HepG2 (cell line): ENCODE measurements around the gene PGGT1B. TPM values are rescaled to one million over a fixed set of nuclear protein-coding genes. Genes with fewer than 3 reads are reported as not detected.

ENCODE experiments used
- ATAC-seq: fragments of 200-7000 bp; cut with Tn5 transposase; 3 replicates; pipeline ENCODE4 v1.9.1; 2020; ENCODE audit warnings: mild to moderate bottlenecking, moderate library complexity
- BruUV-seq: library from RNA; stranded (reverse); fragments of 400-500 nt; replicated peaks from 2 replicates; lab custom pipeline; 2021; lab: Mats Ljungman, UMichigan
- CTCF ChIA-PET: fragments of 300-600 bp; formaldehyde crosslinking; extraction: SDS; loops from one replicate; lab custom pipeline; 2021; ENCODE audit warnings: low total read pairs, inconsistent platforms, low intra/inter-chr PET ratio; lab: Yijun Ruan, JAX
- POLR2A ChIA-PET: fragments of 350-600 bp; sonication (Branson Sonifier 250); formaldehyde crosslinking; loops from one replicate; lab custom pipeline; 2020; ENCODE audit warnings: antibody characterized with exemption, inconsistent platforms; lab: Yijun Ruan, JAX
- DNase-seq: peaks from one replicate; pipeline ENCODE4 v3.0.0-alpha.2; 2015; ENCODE audit warnings: low spot score
- FAIRE-seq: peaks from 3 replicates; lab custom pipeline; 2011; peaks lifted over from hg19 to GRCh38; lab: Jason Lieb, UNC
- H2AFZ ChIP-seq: one replicate; pipeline ENCODE4 v1.6.1; 2011; ENCODE audit warnings: low read length, inconsistent platforms
- H3K27ac ChIP-seq: fragments of 300-600 bp; 3 replicates; pipeline ENCODE4 v1.8.0; 2011; ENCODE audit warnings: mixed run types, mild to moderate bottlenecking, mixed read lengths, low read length, inconsistent platforms; ENCODE audit not compliant: insufficient read depth; ENCODE audit errors: extremely low read length
- H3K27me3 ChIP-seq, 2 experiments: fragments of 200-600 bp in 1 of 2; 2 replicates in 1 of 2; 3 replicates in 1 of 2; pipeline versions ENCODE4 v1.6.0 to v1.8.0; 2011; ENCODE audit warnings: low read length in 2 of 2, mild to moderate bottlenecking in 2 of 2, moderate library complexity in 2 of 2, inconsistent platforms in 1 of 2; ENCODE audit not compliant: insufficient read depth in 2 of 2, control insufficient read depth in 1 of 2
- H3K36me3 ChIP-seq, 2 experiments: fragments of 200-600 bp in 1 of 2; replicated peaks in 1 of 2; 2 replicates in 1 of 2; 3 replicates in 1 of 2; pipeline versions ENCODE4 v1.5.1 to v1.8.0; 2011; ENCODE audit warnings: low read length in 2 of 2, inconsistent platforms in 1 of 2; ENCODE audit not compliant: insufficient read depth in 2 of 2, control insufficient read depth in 1 of 2
- H3K4me1 ChIP-seq: 2 replicates; pipeline ENCODE4 v1.5.1; 2012; ENCODE audit warnings: low read length, inconsistent platforms; ENCODE audit not compliant: insufficient read depth
- H3K4me2 ChIP-seq: 2 replicates; pipeline ENCODE4 v1.6.0; 2011; ENCODE audit warnings: low read depth, low read length, inconsistent platforms
- H3K4me3 ChIP-seq, 3 experiments: fragments of 200-600 bp in 1 of 3; sonication (generic), shearing (Covaris generic) in 1 of 3; replicated peaks in 1 of 3; 2 replicates each; pipeline ENCODE4 v1.5.1; 2011 to 2016; ENCODE audit warnings: low read length in 3 of 3, inconsistent platforms in 2 of 3, low read depth in 2 of 3, mild to moderate bottlenecking in 2 of 3, control low read depth in 1 of 3, mixed read lengths in 1 of 3; ENCODE audit not compliant: insufficient read depth in 1 of 3
- H3K79me2 ChIP-seq: one replicate; pipeline ENCODE4 v1.6.1; 2011; ENCODE audit warnings: low read length, inconsistent platforms; ENCODE audit not compliant: insufficient read depth
- H3K9ac ChIP-seq: 2 replicates; pipeline ENCODE4 v1.6.0; 2011; ENCODE audit warnings: mild to moderate bottlenecking, low read depth, low read length, inconsistent platforms; ENCODE audit not compliant: insufficient read depth
- H3K9me3 ChIP-seq: 2 replicates; pipeline ENCODE4 v1.5.1; 2012; ENCODE audit warnings: mild to moderate bottlenecking, low read length
- H4K20me1 ChIP-seq: 2 replicates; pipeline ENCODE4 v1.6.0; 2011; ENCODE audit warnings: inconsistent platforms, mild to moderate bottlenecking, low read length, moderate library complexity; ENCODE audit not compliant: insufficient read depth
- BCL6 ChIP-seq: IDR thresholded peaks from 2 replicates; pipeline ENCODE4 v1.6.1; 2016; ENCODE audit warnings: missing genetic modification reagents, missing compliant biosample characterization
- HDAC2 ChIP-seq: sonication (generic); formaldehyde crosslinking; IDR thresholded peaks from 2 replicates; pipeline ENCODE4 v1.4.0; 2020; ENCODE audit warnings: missing genetic modification reagents
- HNF4G ChIP-seq, 2 experiments: sonication (generic) in 1 of 2; formaldehyde crosslinking in 1 of 2; IDR thresholded peaks; 2 replicates each; pipeline versions ENCODE4 v1.4.0 to v1.6.1; 2011 to 2020; ENCODE audit warnings: borderline replicate concordance in 2 of 2, low read depth in 2 of 2, mild to moderate bottlenecking in 2 of 2, low read length in 1 of 2, missing genetic modification reagents in 1 of 2, moderate library complexity in 1 of 2
- KDM1A ChIP-seq: IDR thresholded peaks from 2 replicates; pipeline ENCODE4 v1.6.1; 2016; ENCODE audit warnings: missing compliant biosample characterization
- MED13 ChIP-seq: sonication (generic); formaldehyde crosslinking; IDR thresholded peaks from 2 replicates; pipeline ENCODE4 v1.5.0; 2020; ENCODE audit warnings: missing genetic modification reagents
- MTF2 ChIP-seq: sonication (generic); formaldehyde crosslinking; IDR thresholded peaks from 2 replicates; pipeline ENCODE4 v1.5.0; 2020; ENCODE audit warnings: missing genetic modification reagents, borderline replicate concordance
- MXD4 ChIP-seq: IDR thresholded peaks from 2 replicates; pipeline ENCODE4 v1.6.1; 2016; ENCODE audit warnings: mild to moderate bottlenecking, missing biosample characterization, missing genetic modification reagents
- PHF21A ChIP-seq: sonication (generic); formaldehyde crosslinking; IDR thresholded peaks from 2 replicates; pipeline ENCODE4 v1.5.0; 2020; ENCODE audit warnings: mild to moderate bottlenecking, missing genetic modification reagents
- RNF219 ChIP-seq: sonication (generic); formaldehyde crosslinking; IDR thresholded peaks from 2 replicates; pipeline ENCODE4 v1.5.0; 2020; ENCODE audit warnings: mild to moderate bottlenecking, missing genetic modification reagents
- SMARCE1 ChIP-seq: fragments of 450-650 bp; IDR thresholded peaks from 2 replicates; pipeline ENCODE4 v1.6.1; 2017; ENCODE audit warnings: borderline replicate concordance
- SP5 ChIP-seq: IDR thresholded peaks from 2 replicates; pipeline ENCODE4 v1.6.1; 2016; ENCODE audit warnings: low read depth, borderline replicate concordance
- ZBTB39 ChIP-seq: sonication (generic); formaldehyde crosslinking; IDR thresholded peaks from 2 replicates; pipeline ENCODE4 v1.5.0; 2020; ENCODE audit warnings: missing genetic modification reagents
- ZBTB7B ChIP-seq: sonication (generic); formaldehyde crosslinking; IDR thresholded peaks from 2 replicates; pipeline ENCODE4 v1.4.0; 2020; ENCODE audit warnings: missing genetic modification reagents
- ZNF782 ChIP-seq: sonication (generic); formaldehyde crosslinking; IDR thresholded peaks from 2 replicates; pipeline ENCODE4 v1.4.0; 2020; ENCODE audit warnings: missing genetic modification reagents, mild to moderate bottlenecking, borderline replicate concordance
- WGBS: methylation state at CpG from one replicate; pipeline ENCODE4 v1.1.6; 2017; ENCODE audit warnings: low lambda C conversion rate; 5-methylcytosine and 5-hydroxymethylcytosine counted together
- in situ Hi-C: cut with HindIII; loops from 2 replicates; pipeline ENCODE4 v1.10.0; 2017; ENCODE audit warnings: low pct_unique_long_range_greater_than_20kb; ENCODE audit not compliant: extremely low pct_ligation_motif_present
- intact Hi-C: fragments of 100-400 bp; cut with micrococcal nuclease; formaldehyde crosslinking; loops from one replicate; pipeline ENCODE4 v1.10.0; 2022; ENCODE audit not compliant: unreplicated experiment
- polyA plus RNA-seq, 8 experiments: library from polyadenylated mRNA; depleted of rRNA in 3 of 8; stranded (reverse) in 7 of 8; unstranded in 1 of 8; fragments of >200 nt; fragmentation: Illumina TruSeq in 4 of 8; extraction: Trizol in 4 of 8; gene quantifications; 2 replicates each; pipeline versions ENCODE4 v1.2.1 to v1.2.3, GENCODE V29; 2011 to 2016; ENCODE audit warnings: low read depth in 4 of 8, missing spikeins in 1 of 8, mixed read lengths in 1 of 8; ENCODE audit not compliant: insufficient read depth in 1 of 8
- total RNA-seq, 5 experiments: library from RNA; depleted of rRNA; stranded (reverse); fragments of >200 nt; fragmentation: Illumina TruSeq; extraction: Trizol; gene quantifications; 2 replicates each; pipeline ENCODE4 v1.2.3, GENCODE V29; 2016; ENCODE audit warnings: low read depth in 1 of 5
- TF ChIP-seq, protein P1 (sequence below): sonication (generic); formaldehyde crosslinking; IDR thresholded peaks from 2 replicates; pipeline ENCODE4 v1.8.0; 2022; ENCODE audit warnings: mild to moderate bottlenecking, missing genetic modification reagents, borderline replicate concordance
- TF ChIP-seq, protein P2 (sequence below): sonication (generic); formaldehyde crosslinking; IDR thresholded peaks from 2 replicates; pipeline ENCODE4 v1.5.1; 2020; ENCODE audit warnings: mild to moderate bottlenecking, missing genetic modification reagents, moderate library complexity

The PGGT1B gene
- total and polyA plus RNA-seq, 2 of the 13 experiments (the other 11 are each of a cell fraction or from before 2014, with no cell fraction given), result 2.4 to 42.7 TPM

GRCh38 chr5:115169487-115170133, 93.1 kb downstream of the PGGT1B start, which contains the start of gene TRIM36:
Gene TRIM36, minus strand, starts transcription at chr5:115169908. Its CDS starts 274 bp downstream, at chr5:115169634.
- DNase-seq, result peak; percentile 79
- in situ Hi-C loops, result no loop called here
- BruUV-seq, result no TSS peak
- peaks cover 0 to 13% of the 10 kb centered on the region in 2 experiments; a peak in 2 of 5 replicates for H3K27me3 ChIP-seq
- peak within 1 kb of the TSS; percentile 84 for H3K4me2 ChIP-seq
- no peaks in the 10 kb centered on the region for H3K79me2 ChIP-seq
- no peak within 1 kb of the TSS for H3K27ac ChIP-seq
- peak; percentile 93 for ATAC-seq
- ChIA-PET CTCF (no interaction called here), POLR2A (no interaction called here)
- peak within 1 kb of the TSS; percentile 23 for H2AFZ ChIP-seq
- peak within 1 kb of the TSS; percentile 64 to 84 (median 83) for H3K4me3 ChIP-seq
- H3K9ac ChIP-seq, result peak within 1 kb of the TSS; percentile 59
- under 1% methylated on average over 19 of the region's 68 CpGs for WGBS
- peaks cover 17% of the 10 kb centered on the region for H3K4me1 ChIP-seq
- peaks cover 18% of the 10 kb centered on the region; the same call in 1 of the 2 replicates for H3K9me3 ChIP-seq
- FAIRE-seq, result no peak
- intact Hi-C loops, result loop anchor here (1.0 to 2.0 kb wide), 2 partner anchors 25 to 71 kb away; no protein-coding TSS in a partner anchor
- no peaks in the 10 kb centered on the region for H4K20me1 ChIP-seq
- no peaks in the 10 kb centered on the region for H3K36me3 ChIP-seq
- TF ChIP-seq MXD4 (CRISPR knock-in tag) (no peak), SP5 (CRISPR knock-in tag) (peak; percentile 87), KDM1A (CRISPR knock-in tag) (no peak; the same call in 1 of the 2 replicates), PHF21A (CRISPR knock-in tag) (peak; percentile 34; the same call in 1 of the 2 replicates), ZNF782 (CRISPR knock-in tag) (peak; percentile 64; the same call in 1 of the 2 replicates), MTF2 (CRISPR knock-in tag) (peak; percentile 91; the same call in 1 of the 2 replicates), RNF219 (CRISPR knock-in tag) (no peak), ZBTB7B (CRISPR knock-in tag) (no peak), SMARCE1 (no peak), MED13 (CRISPR knock-in tag) (no peak), HNF4G (IDR thresholded peaks at IDR 0.05; ENCODE audit: borderline replicate concordance, low read depth, low read length) (no peak), HNF4G (CRISPR knock-in tag; IDR thresholded peaks at IDR 0.05; ENCODE audit: borderline replicate concordance, low read depth) (no peak), ZBTB39 (CRISPR knock-in tag) (0 out of 2 replicates have a peak, but pooled peaks have one; percentile 48), BCL6 (peak; percentile 65), HDAC2 (CRISPR knock-in tag) (peak; percentile 65)
- TF ChIP-seq, protein P1, sequence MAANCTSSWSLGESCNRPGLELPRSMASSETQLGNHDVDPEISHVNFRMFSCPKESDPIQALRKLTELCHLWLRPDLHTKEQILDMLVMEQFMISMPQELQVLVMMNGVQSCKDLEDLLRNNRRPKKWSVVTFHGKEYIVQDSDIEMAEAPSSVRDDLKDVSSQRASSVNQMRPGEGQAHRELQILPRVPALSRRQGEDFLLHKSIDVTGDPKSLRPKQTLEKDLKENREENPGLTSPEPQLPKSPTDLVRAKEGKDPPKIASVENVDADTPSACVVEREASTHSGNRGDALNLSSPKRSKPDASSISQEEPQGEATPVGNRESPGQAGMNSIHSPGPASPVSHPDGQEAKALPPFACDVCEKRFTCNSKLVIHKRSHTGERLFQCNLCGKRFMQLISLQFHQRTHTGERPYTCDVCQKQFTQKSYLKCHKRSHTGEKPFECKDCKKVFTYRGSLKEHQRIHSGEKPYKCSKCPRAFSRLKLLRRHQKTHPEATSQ (CRISPR knock-in tag), result peak; percentile 78; the same call in 1 of the 2 replicates
- TF ChIP-seq, protein P2, sequence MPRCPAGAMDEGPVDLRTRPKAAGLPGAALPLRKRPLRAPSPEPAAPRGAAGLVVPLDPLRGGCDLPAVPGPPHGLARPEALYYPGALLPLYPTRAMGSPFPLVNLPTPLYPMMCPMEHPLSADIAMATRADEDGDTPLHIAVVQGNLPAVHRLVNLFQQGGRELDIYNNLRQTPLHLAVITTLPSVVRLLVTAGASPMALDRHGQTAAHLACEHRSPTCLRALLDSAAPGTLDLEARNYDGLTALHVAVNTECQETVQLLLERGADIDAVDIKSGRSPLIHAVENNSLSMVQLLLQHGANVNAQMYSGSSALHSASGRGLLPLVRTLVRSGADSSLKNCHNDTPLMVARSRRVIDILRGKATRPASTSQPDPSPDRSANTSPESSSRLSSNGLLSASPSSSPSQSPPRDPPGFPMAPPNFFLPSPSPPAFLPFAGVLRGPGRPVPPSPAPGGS (CRISPR knock-in tag), result no peak
